Measurements from ENCODE around the gene GALNT15. TPM values are rescaled to one million over a fixed set of nuclear protein-coding genes. Genes with fewer than 3 reads are reported as not detected.

GALNT15 gene
- total and polyA plus RNA-seq, 4 donors: 2.8 to 9.7 (median 7.6) TPM

- Histone ChIP-seq H3K36me3 (ENCODE audit: control insufficient read depth in 4 of 4, insufficient read depth in 4 of 4, low read length in 4 of 4) (no peaks in the 10 kb centered on the region), H3K4me3 (peak overlapping the region; percentile 29), H3K9ac (ENCODE audit: insufficient read depth in 1 of 2, low read length in 2 of 2) (no peak overlapping the region), H3K4me1 (ENCODE audit: control insufficient read depth in 5 of 5, insufficient read depth in 5 of 5, low read length in 5 of 5) (peaks cover 3 to 29% (median 17%) of the 10 kb centered on the region in 5 donors), H3K27ac (ENCODE audit: low read depth in 1 of 2, low read length in 1 of 2) (no peak overlapping the region), H3K9me3 (ENCODE audit: control insufficient read depth in 4 of 4, insufficient read depth in 3 of 4, low read length in 3 of 4) (no peaks in the 10 kb centered on the region), H3K27me3 (ENCODE audit: control insufficient read depth in 3 of 3, insufficient read depth in 3 of 3, low read length in 2 of 3) (peaks cover 0 to 2% (median 0%) of the 10 kb centered on the region in 3 donors)
- ATAC-seq (ENCODE audit: insufficient read depth, low FRiP score) (no peak), DNase-seq (no peak)
- WGBS, 2 donors: 87 to 94% methylated on average over 4 of the region's 4 CpGs
- TF ChIP-seq CTCF (IDR thresholded peaks at IDR 0.05; ENCODE audit: control extremely low read depth, extremely low read depth): no peak
Measured at GRCh38 chr3:16177382-16177781, 2.9 kb downstream of the GALNT15 start.

- Histone ChIP-seq H3K27me3 (ENCODE audit: control insufficient read depth in 3 of 3, insufficient read depth in 3 of 3, low read length in 2 of 3) (no peaks in the 10 kb centered on the region), H3K36me3 (ENCODE audit: control insufficient read depth in 4 of 4, insufficient read depth in 4 of 4, low read length in 4 of 4) (no peaks in the 10 kb centered on the region), H3K27ac (ENCODE audit: low read depth in 1 of 2, low read length in 1 of 2) (peak overlapping the region in 1 of 2 donors; percentile 20), H3K9me3 (ENCODE audit: control insufficient read depth in 4 of 4, insufficient read depth in 3 of 4, low read length in 3 of 4) (no peaks in the 10 kb centered on the region), H3K9ac (ENCODE audit: insufficient read depth in 1 of 2, low read length in 2 of 2) (no peak overlapping the region), H3K4me1 (ENCODE audit: control insufficient read depth in 5 of 5, insufficient read depth in 5 of 5, low read length in 5 of 5) (peaks cover 3 to 29% (median 17%) of the 10 kb centered on the region in 5 donors), H3K4me3 (peak overlapping the region; percentile 17)
- peak; percentile 95 for TF ChIP-seq CTCF (IDR thresholded peaks at IDR 0.05; ENCODE audit: control extremely low read depth, extremely low read depth)
- ATAC-seq (ENCODE audit: insufficient read depth, low FRiP score) (peak; percentile 71), DNase-seq (peak; percentile 82 to 88 (median 86))
- 22 to 26% methylated on average over 22 of the region's 22 CpGs for WGBS, 2 donors
Measured at GRCh38 chr3:16177962-16178627, 3.6 kb downstream of the GALNT15 start.

GRCh38 chr3:16178628-16178988, 4.1 kb downstream of the GALNT15 start:
- no peak overlapping the region for H3K27ac ChIP-seq (ENCODE audit: low read depth in 1 of 2, low read length in 1 of 2)
- peaks cover 2 to 27% (median 17%) of the 10 kb centered on the region in 5 donors for H3K4me1 ChIP-seq (ENCODE audit: control insufficient read depth in 5 of 5, insufficient read depth in 5 of 5, low read length in 5 of 5)
- DNase-seq (no peak), ATAC-seq (ENCODE audit: insufficient read depth, low FRiP score) (no peak)
- no peaks in the 10 kb centered on the region for H3K27me3 ChIP-seq (ENCODE audit: control insufficient read depth in 3 of 3, insufficient read depth in 3 of 3, low read length in 2 of 3)
- no peak overlapping the region for H3K9ac ChIP-seq (ENCODE audit: insufficient read depth in 1 of 2, low read length in 2 of 2)
- no peaks in the 10 kb centered on the region for H3K9me3 ChIP-seq (ENCODE audit: control insufficient read depth in 4 of 4, insufficient read depth in 3 of 4, low read length in 3 of 4)
- H3K36me3 ChIP-seq (ENCODE audit: control insufficient read depth in 4 of 4, insufficient read depth in 4 of 4, low read length in 4 of 4): no peaks in the 10 kb centered on the region
- 63 to 73% methylated on average over 9 of the region's 9 CpGs for WGBS, 2 donors
- no peak for TF ChIP-seq CTCF (IDR thresholded peaks at IDR 0.05; ENCODE audit: control extremely low read depth, extremely low read depth)
- H3K4me3 ChIP-seq: no peak overlapping the region

- Histone ChIP-seq H3K27ac (ENCODE audit: low read depth in 1 of 2, low read length in 1 of 2) (no peak overlapping the region), H3K4me3 (no peak overlapping the region), H3K9me3 (ENCODE audit: control insufficient read depth in 4 of 4, insufficient read depth in 3 of 4, low read length in 3 of 4) (no peaks in the 10 kb centered on the region), H3K27me3 (ENCODE audit: control insufficient read depth in 3 of 3, insufficient read depth in 3 of 3, low read length in 2 of 3) (no peaks in the 10 kb centered on the region), H3K9ac (ENCODE audit: insufficient read depth in 1 of 2, low read length in 2 of 2) (no peak overlapping the region), H3K4me1 (ENCODE audit: control insufficient read depth in 5 of 5, insufficient read depth in 5 of 5, low read length in 5 of 5) (peaks cover 0 to 20% (median 12%) of the 10 kb centered on the region in 5 donors), H3K36me3 (ENCODE audit: control insufficient read depth in 4 of 4, insufficient read depth in 4 of 4, low read length in 4 of 4) (no peaks in the 10 kb centered on the region)
- 86 to 95% methylated on average over 2 of the region's 2 CpGs for WGBS, 2 donors
- DNase-seq (no peak), ATAC-seq (ENCODE audit: insufficient read depth, low FRiP score) (no peak)
- no peak for TF ChIP-seq CTCF (IDR thresholded peaks at IDR 0.05; ENCODE audit: control extremely low read depth, extremely low read depth)
Measured at GRCh38 chr3:16179261-16179660, 4.8 kb downstream of the GALNT15 start.

Measured in lung (tissue), 12 donors.